SK-N-SH treated with all-trans-retinoic acid at 6 μM for 48 hours (cell line): ENCODE results near the gene CHRM4.

Source experiments
- ARNTL ChIP-seq: fragments of 450-650 bp; formaldehyde crosslinking; IDR thresholded peaks from 2 replicates; pipeline ENCODE4 v1.5.0; 2020; ENCODE audit warnings: low read depth, mild to moderate bottlenecking, moderate library complexity, borderline replicate concordance
- CREB5 ChIP-seq: fragments of 250-450 bp; sonication (Bioruptor Pico); IDR thresholded peaks from 2 replicates; pipeline ENCODE4 v1.5.1; 2020; ENCODE audit warnings: low read depth, mild to moderate bottlenecking, moderate library complexity
- CSDC2 ChIP-seq: fragments of 250-450 bp; sonication (Bioruptor Pico); IDR thresholded peaks from 2 replicates; pipeline ENCODE4 v1.5.0; 2020; ENCODE audit warnings: mild to moderate bottlenecking, moderate library complexity
- CSRNP3 ChIP-seq: fragments of 250-450 bp; sonication (Bioruptor Pico); IDR thresholded peaks from 2 replicates; pipeline ENCODE4 v1.5.1; 2021; ENCODE audit warnings: mild to moderate bottlenecking, moderate library complexity
- ISL1 ChIP-seq: fragments of 250-450 bp; sonication (Bioruptor Pico); IDR thresholded peaks from 2 replicates; pipeline ENCODE4 v2.1.2; 2022; ENCODE audit warnings: mild to moderate bottlenecking, moderate library complexity
- OSR1 ChIP-seq: fragments of 250-450 bp; sonication (Bioruptor Pico); IDR thresholded peaks from 2 replicates; pipeline ENCODE4 v1.8.0; 2022; ENCODE audit warnings: moderate library complexity, mild to moderate bottlenecking, inconsistent platforms
- PATZ1 ChIP-seq: fragments of 250-450 bp; sonication (Bioruptor Pico); IDR thresholded peaks from 2 replicates; pipeline ENCODE4 v1.8.0; 2020; ENCODE audit warnings: mild to moderate bottlenecking, moderate library complexity, borderline replicate concordance
- TOX ChIP-seq: fragments of 250-450 bp; sonication (Bioruptor Pico); IDR thresholded peaks from 2 replicates; pipeline ENCODE4 v1.8.0; 2021; ENCODE audit warnings: mild to moderate bottlenecking, moderate library complexity, borderline replicate concordance
- ZC3H10 ChIP-seq: fragments of 250-450 bp; sonication (Bioruptor Pico); IDR thresholded peaks from 2 replicates; pipeline ENCODE4 v1.5.1; 2021; ENCODE audit warnings: mild to moderate bottlenecking, moderate library complexity
- ZFP3 ChIP-seq: fragments of 250-450 bp; sonication (Bioruptor Pico); IDR thresholded peaks from 2 replicates; pipeline ENCODE4 v1.5.0; 2020; ENCODE audit warnings: mild to moderate bottlenecking, moderate library complexity
- ZFP30 ChIP-seq: fragments of 450-650 bp; formaldehyde crosslinking; IDR thresholded peaks from 2 replicates; pipeline ENCODE4 v1.5.0; 2022; ENCODE audit warnings: mild to moderate bottlenecking, moderate library complexity
- ZNF565 ChIP-seq: fragments of 450-650 bp; formaldehyde crosslinking; conservative IDR thresholded peaks from 2 replicates; pipeline ENCODE4 v1.5.0; 2020; ENCODE audit warnings: low read depth, mild to moderate bottlenecking, moderate library complexity
- ZNF70 ChIP-seq: fragments of 450-650 bp; formaldehyde crosslinking; IDR thresholded peaks from 2 replicates; pipeline ENCODE4 v1.5.0; 2020; ENCODE audit warnings: mild to moderate bottlenecking, moderate library complexity

DNA sequence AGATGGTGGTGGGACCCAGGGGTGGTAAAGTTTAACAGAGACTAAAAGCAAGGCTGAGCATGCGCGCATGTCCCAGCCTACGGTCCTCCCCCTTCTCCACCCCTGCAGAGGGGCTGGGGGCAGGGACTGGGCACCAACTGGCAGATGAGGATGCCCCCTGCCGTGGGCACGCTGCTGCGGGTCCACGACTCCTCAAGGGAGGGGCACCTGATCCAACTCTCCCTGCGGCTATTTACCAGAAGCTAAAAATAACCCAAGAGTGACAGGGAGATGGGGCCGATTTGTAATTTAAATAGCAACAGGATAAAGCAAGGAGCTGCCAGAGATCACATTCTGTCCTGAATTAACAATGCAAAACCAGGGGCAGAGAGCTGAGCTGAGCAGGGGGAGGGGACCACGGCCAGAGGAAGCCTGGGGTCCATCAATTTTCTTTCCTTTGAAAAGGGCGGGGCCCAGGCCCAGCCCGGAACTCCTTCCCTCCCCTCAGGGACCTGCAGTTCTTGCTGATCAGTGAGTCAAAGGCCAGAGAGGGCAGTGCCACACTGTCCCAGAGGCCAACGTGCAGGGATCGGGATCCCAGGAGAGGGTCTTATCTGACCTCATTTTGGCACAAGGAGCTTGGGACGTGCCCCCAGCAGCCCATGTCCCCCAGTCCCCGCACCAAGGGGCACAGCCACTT, 52.4 kb downstream of the CHRM4 start:
- TF ChIP-seq TOX (CRISPR knock-in tag), result no peak
- TF ChIP-seq PATZ1, result no peak
- no peak for TF ChIP-seq CREB5
- TF ChIP-seq ISL1 (CRISPR knock-in tag), result no peak
- no peak for TF ChIP-seq ZFP30
- no peak for TF ChIP-seq CSDC2
- TF ChIP-seq ZFP3 (CRISPR knock-in tag), result no peak
- TF ChIP-seq OSR1, result no peak
- TF ChIP-seq ZNF565, result no peak
- no peak for TF ChIP-seq ARNTL (CRISPR knock-in tag)
- no peak for TF ChIP-seq ZNF70 (CRISPR knock-in tag)
- TF ChIP-seq CSRNP3 (CRISPR knock-in tag), result no peak
- no peak for TF ChIP-seq ZC3H10 (CRISPR knock-in tag)
